A549 (cell line): ENCODE results near the gene GALNTL6.

Experiments
- CHD2 ChIP-seq: fragments of 150-350 bp; IDR thresholded peaks from 2 replicates; pipeline ENCODE4 v1.6.1; 2014; ENCODE audit warnings: low read length; ENCODE audit not compliant: partially characterized antibody
- CHD4 ChIP-seq: fragments of 200-600 bp; sonication (generic); IDR thresholded peaks from 2 replicates; pipeline ENCODE4 v1.6.1; 2016; ENCODE audit warnings: antibody characterized with exemption, mild to moderate bottlenecking, borderline replicate concordance
- EP300 ChIP-seq, 2 experiments: fragments of >200 bp; sonication (Bioruptor Twin); formaldehyde crosslinking; IDR thresholded peaks; 2 replicates in 1 of 2; 3 replicates in 1 of 2; pipeline ENCODE4 v1.6.1; 2016 to 2017
- ESRRA ChIP-seq: fragments of 150-350 bp; IDR thresholded peaks from 2 replicates; pipeline ENCODE4 v1.6.1; 2014; ENCODE audit warnings: mild to moderate bottlenecking, low read length, borderline replicate concordance
- POLR2A ChIP-seq: IDR thresholded peaks from 2 replicates; pipeline ENCODE4 v1.6.1; 2012; ENCODE audit warnings: mild to moderate bottlenecking, low read length
- POLR2AphosphoS2 ChIP-seq: conservative IDR thresholded peaks from 2 replicates; pipeline ENCODE4 v1.6.1; 2012; ENCODE audit warnings: low read length, improper control_type of control experiment, inconsistent platforms
- RNF2 ChIP-seq: fragments of 200-600 bp; sonication (generic); IDR thresholded peaks from 2 replicates; pipeline ENCODE4 v1.6.1; 2016; ENCODE audit warnings: low read depth, mild to moderate bottlenecking, antibody characterized with exemption, moderate library complexity, borderline replicate concordance
- TF ChIP-seq, protein P1 (sequence below): fragments of 200-600 bp; sonication (generic); IDR thresholded peaks from 2 replicates; pipeline ENCODE4 v1.6.1; 2016; ENCODE audit warnings: antibody characterized with exemption, mild to moderate bottlenecking, moderate library complexity
- TF ChIP-seq, protein P2 (sequence below): fragments of >200 bp; sonication (Bioruptor Twin); formaldehyde crosslinking; IDR thresholded peaks from 3 replicates; pipeline ENCODE4 v1.5.1; 2016

DNA sequence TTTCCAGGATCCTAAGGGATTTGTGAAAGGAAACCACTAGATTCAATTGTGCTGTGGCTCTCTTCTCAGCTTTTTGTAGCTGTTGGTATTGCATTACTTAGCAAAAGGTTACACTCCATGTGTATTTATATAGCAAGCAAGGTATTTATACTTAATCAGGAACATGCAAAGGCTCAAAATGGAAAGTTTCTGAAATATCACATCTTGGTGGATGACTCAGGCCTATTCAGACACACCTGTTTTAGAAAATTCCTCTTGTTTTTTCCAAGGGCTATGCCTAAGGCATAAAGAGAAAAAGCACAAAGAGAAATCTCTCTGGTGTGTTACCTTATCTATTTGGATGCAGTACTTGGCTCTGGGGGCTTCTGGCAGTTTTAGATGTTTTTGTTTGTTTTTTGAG, 1211.0 kb downstream of the GALNTL6 start:
- TF ChIP-seq, protein P1, sequence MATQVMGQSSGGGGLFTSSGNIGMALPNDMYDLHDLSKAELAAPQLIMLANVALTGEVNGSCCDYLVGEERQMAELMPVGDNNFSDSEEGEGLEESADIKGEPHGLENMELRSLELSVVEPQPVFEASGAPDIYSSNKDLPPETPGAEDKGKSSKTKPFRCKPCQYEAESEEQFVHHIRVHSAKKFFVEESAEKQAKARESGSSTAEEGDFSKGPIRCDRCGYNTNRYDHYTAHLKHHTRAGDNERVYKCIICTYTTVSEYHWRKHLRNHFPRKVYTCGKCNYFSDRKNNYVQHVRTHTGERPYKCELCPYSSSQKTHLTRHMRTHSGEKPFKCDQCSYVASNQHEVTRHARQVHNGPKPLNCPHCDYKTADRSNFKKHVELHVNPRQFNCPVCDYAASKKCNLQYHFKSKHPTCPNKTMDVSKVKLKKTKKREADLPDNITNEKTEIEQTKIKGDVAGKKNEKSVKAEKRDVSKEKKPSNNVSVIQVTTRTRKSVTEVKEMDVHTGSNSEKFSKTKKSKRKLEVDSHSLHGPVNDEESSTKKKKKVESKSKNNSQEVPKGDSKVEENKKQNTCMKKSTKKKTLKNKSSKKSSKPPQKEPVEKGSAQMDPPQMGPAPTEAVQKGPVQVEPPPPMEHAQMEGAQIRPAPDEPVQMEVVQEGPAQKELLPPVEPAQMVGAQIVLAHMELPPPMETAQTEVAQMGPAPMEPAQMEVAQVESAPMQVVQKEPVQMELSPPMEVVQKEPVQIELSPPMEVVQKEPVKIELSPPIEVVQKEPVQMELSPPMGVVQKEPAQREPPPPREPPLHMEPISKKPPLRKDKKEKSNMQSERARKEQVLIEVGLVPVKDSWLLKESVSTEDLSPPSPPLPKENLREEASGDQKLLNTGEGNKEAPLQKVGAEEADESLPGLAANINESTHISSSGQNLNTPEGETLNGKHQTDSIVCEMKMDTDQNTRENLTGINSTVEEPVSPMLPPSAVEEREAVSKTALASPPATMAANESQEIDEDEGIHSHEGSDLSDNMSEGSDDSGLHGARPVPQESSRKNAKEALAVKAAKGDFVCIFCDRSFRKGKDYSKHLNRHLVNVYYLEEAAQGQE: no peak
- TF ChIP-seq, protein P2, sequence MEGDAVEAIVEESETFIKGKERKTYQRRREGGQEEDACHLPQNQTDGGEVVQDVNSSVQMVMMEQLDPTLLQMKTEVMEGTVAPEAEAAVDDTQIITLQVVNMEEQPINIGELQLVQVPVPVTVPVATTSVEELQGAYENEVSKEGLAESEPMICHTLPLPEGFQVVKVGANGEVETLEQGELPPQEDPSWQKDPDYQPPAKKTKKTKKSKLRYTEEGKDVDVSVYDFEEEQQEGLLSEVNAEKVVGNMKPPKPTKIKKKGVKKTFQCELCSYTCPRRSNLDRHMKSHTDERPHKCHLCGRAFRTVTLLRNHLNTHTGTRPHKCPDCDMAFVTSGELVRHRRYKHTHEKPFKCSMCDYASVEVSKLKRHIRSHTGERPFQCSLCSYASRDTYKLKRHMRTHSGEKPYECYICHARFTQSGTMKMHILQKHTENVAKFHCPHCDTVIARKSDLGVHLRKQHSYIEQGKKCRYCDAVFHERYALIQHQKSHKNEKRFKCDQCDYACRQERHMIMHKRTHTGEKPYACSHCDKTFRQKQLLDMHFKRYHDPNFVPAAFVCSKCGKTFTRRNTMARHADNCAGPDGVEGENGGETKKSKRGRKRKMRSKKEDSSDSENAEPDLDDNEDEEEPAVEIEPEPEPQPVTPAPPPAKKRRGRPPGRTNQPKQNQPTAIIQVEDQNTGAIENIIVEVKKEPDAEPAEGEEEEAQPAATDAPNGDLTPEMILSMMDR: no peak
- TF ChIP-seq ESRRA (no peak), RNF2 (no peak), POLR2AphosphoS2 (no peak), POLR2A (no peak), EP300 (IDR thresholded peaks at IDR 0.05) (no peak), CHD2 (no peak), CHD4 (no peak)
